Skeletal muscle cell (primary cell): Measurements from ENCODE around the gene ZCCHC17.

Experiments
- DNase-seq: peaks from one replicate; pipeline ENCODE4 v3.0.0-alpha.2; 2010; ENCODE audit warnings: low read depth
- H3K4me3 ChIP-seq: 2 replicates; pipeline ENCODE4 v1.5.1; 2011; ENCODE audit warnings: low read depth, mild to moderate bottlenecking, control low read depth, low read length, moderate library complexity

Gene ZCCHC17

GRCh38 chr1:31300193-31300592, 3.4 kb downstream of the ZCCHC17 start:
- DNase-seq, result no peak
- H3K4me3 ChIP-seq, result no peak overlapping the region

- no peak for DNase-seq
Measured at GRCh38 chr1:31302709-31303441, 6.0 kb downstream of the ZCCHC17 start.

GRCh38 chr1:31306278-31306677, 9.4 kb downstream of the ZCCHC17 start:
- peak; percentile 86 for DNase-seq
- no peak overlapping the region for H3K4me3 ChIP-seq

More at GRCh38 chr1:31302709-31303441, 6.0 kb downstream of the ZCCHC17 start:
- H3K4me3 ChIP-seq, result no peak overlapping the region

GRCh38 chr1:31308036-31308435, 11.2 kb downstream of the ZCCHC17 start:
- no peak for DNase-seq

GRCh38 chr1:31310198-31310597, 13.4 kb downstream of the ZCCHC17 start:
- H3K4me3 ChIP-seq, result no peak overlapping the region

More at GRCh38 chr1:31308036-31308435, 11.2 kb downstream of the ZCCHC17 start:
- H3K4me3 ChIP-seq, result no peak overlapping the region

GRCh38 chr1:31315902-31316301, 19.1 kb downstream of the ZCCHC17 start:
- no peak for DNase-seq
- H3K4me3 ChIP-seq, result no peak overlapping the region

More at GRCh38 chr1:31310198-31310597, 13.4 kb downstream of the ZCCHC17 start:
- no peak for DNase-seq

- no peak for DNase-seq
- no peak overlapping the region for H3K4me3 ChIP-seq
Measured at GRCh38 chr1:31318146-31318545, 21.3 kb downstream of the ZCCHC17 start.

GRCh38 chr1:31324093-31324492, 27.3 kb downstream of the ZCCHC17 start:
- H3K4me3 ChIP-seq, result no peak overlapping the region
- no peak for DNase-seq

- no peak for DNase-seq
Measured at GRCh38 chr1:31324992-31325391, 28.2 kb downstream of the ZCCHC17 start.

GRCh38 chr1:31326461-31326860, 29.6 kb downstream of the ZCCHC17 start:
- no peak for DNase-seq
- H3K4me3 ChIP-seq, result no peak overlapping the region

More at GRCh38 chr1:31324992-31325391, 28.2 kb downstream of the ZCCHC17 start:
- no peak overlapping the region for H3K4me3 ChIP-seq

GRCh38 chr1:31327381-31327780, 30.5 kb downstream of the ZCCHC17 start:
- peak; percentile 70 for DNase-seq
- no peak overlapping the region for H3K4me3 ChIP-seq

- no peak for DNase-seq
- H3K4me3 ChIP-seq, result no peak overlapping the region
Measured at GRCh38 chr1:31335007-31335406, 38.2 kb downstream of the ZCCHC17 start.

GRCh38 chr1:31336687-31337467, 40.0 kb downstream of the ZCCHC17 start:
- no peak for DNase-seq
- no peak overlapping the region for H3K4me3 ChIP-seq

- no peak overlapping the region for H3K4me3 ChIP-seq
- no peak for DNase-seq
Measured at GRCh38 chr1:31344503-31344902, 47.7 kb downstream of the ZCCHC17 start.

- H3K4me3 ChIP-seq, result no peak overlapping the region
Measured at GRCh38 chr1:31345635-31346034, 48.8 kb downstream of the ZCCHC17 start.

GRCh38 chr1:31346785-31347184, 50.0 kb downstream of the ZCCHC17 start:
- no peak overlapping the region for H3K4me3 ChIP-seq
- no peak for DNase-seq

More at GRCh38 chr1:31345635-31346034, 48.8 kb downstream of the ZCCHC17 start:
- no peak for DNase-seq

- no peak for DNase-seq
Measured at GRCh38 chr1:31348449-31348848, 51.6 kb downstream of the ZCCHC17 start.

GRCh38 chr1:31354283-31354682, 57.5 kb downstream of the ZCCHC17 start:
- DNase-seq, result no peak

More at GRCh38 chr1:31348449-31348848, 51.6 kb downstream of the ZCCHC17 start:
- no peak overlapping the region for H3K4me3 ChIP-seq

GRCh38 chr1:31356427-31356826, 59.6 kb downstream of the ZCCHC17 start:
- DNase-seq, result no peak

More at GRCh38 chr1:31354283-31354682, 57.5 kb downstream of the ZCCHC17 start:
- no peak overlapping the region for H3K4me3 ChIP-seq

GRCh38 chr1:31361607-31362006, 64.8 kb downstream of the ZCCHC17 start:
- no peak overlapping the region for H3K4me3 ChIP-seq
- DNase-seq, result no peak

More at GRCh38 chr1:31356427-31356826, 59.6 kb downstream of the ZCCHC17 start:
- H3K4me3 ChIP-seq, result no peak overlapping the region
